ENCODE measurements around the gene ADAMTS16.

- TF ChIP-seq CTCF (conservative IDR thresholded peaks at IDR 0.05; ENCODE audit: low read depth in 2 of 2) (no peak), ETS1 (IDR thresholded peaks at IDR 0.05) (no peak), EZH2 (IDR thresholded peaks at IDR 0.05; ENCODE audit: low read depth, unreplicated experiment) (no peak), POLR2AphosphoS5 (IDR thresholded peaks at IDR 0.05; ENCODE audit: low read depth) (no peak), JUNB (IDR thresholded peaks at IDR 0.05; ENCODE audit: unreplicated experiment) (no peak), REST (IDR thresholded peaks at IDR 0.05; ENCODE audit: unreplicated experiment) (no peak), STAT1 (IDR thresholded peaks at IDR 0.05; ENCODE audit: unreplicated experiment) (no peak), ZNF114 (CRISPR knock-in tag; IDR thresholded peaks at IDR 0.05) (no peak), ZNF462 (CRISPR knock-in tag; IDR thresholded peaks at IDR 0.05) (no peak)
These were observed 38.5 kb downstream of the ADAMTS16 start for GRCh38 chr5:5178580-5178979.
